ENCODE data around the gene FGF5. TPM values are rescaled to one million over a fixed set of nuclear protein-coding genes. Genes with fewer than 3 reads are reported as not detected.

The FGF5 gene, protein sequence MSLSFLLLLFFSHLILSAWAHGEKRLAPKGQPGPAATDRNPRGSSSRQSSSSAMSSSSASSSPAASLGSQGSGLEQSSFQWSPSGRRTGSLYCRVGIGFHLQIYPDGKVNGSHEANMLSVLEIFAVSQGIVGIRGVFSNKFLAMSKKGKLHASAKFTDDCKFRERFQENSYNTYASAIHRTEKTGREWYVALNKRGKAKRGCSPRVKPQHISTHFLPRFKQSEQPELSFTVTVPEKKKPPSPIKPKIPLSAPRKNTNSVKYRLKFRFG
- total RNA-seq (under 0.01 TPM), polyA plus RNA-seq (0.02 TPM)
- long read RNA-seq, donor 1 = 0 reads
- long read RNA-seq, donor 2 = 0 reads
- long read RNA-seq, donor 3 = 0 reads
- long read RNA-seq, donor 4 = 0 reads
- long read RNA-seq, donor 5 = 0 reads
- long read RNA-seq, donor 6 = 0 reads
- long read RNA-seq, donor 7 = 0 reads
- long read RNA-seq, donor 8 = 0 reads
- long read RNA-seq, donor 9 = 0 reads
- long read RNA-seq, donor 10 = 0 reads

GRCh38 chr4:80266253-80266901 is at the start of gene FGF5:
TSS of gene FGF5 (plus strand) at chr4:80266664. CDS start at chr4:80266825, 161 bp downstream.
- peak in 1 of 9 donors; percentile 21 for DNase-seq (ENCODE audit: low read depth in 6 of 9, low spot score in 9 of 9)

DNA sequence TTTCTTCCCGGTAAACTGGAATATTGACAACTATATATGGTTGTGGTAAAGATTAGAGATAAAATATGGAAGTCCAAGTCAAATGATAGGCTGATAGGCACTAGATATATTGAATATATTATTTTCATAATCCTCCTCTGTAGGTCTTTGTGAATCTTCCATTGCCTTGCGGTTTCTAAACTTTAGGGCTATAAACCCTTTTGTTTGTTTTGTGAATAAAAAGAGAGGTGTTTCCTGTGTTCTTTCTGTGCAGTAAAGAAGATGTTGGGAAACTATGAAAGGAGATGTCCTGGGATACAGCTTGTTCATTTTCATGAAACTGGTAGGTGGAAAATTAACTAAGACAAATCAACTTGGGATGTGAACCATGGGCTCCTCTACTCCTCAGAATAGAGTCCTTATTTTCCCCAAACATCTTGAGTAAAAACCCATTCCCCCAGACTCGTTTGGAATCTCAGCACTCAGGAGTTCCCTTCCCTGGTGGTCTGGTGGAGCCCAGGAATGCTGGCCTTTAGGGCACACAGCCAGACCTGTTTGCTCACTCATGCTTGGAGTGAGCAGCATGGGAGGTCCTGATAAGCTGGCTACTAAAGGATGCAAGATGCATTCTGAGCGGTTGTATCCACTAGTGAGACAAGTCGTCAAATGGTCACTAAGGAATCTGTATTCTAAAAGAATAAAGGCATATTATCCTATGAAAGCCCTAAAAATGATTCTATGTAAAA is 47.0 kb upstream of the FGF5 start:
- H3K9me3 ChIP-seq (ENCODE audit: control insufficient read depth in 2 of 2, insufficient read depth in 1 of 2, low read length in 1 of 2) = no peaks in the 10 kb centered on the region
- no peak for DNase-seq (ENCODE audit: low read depth in 6 of 9, low spot score in 9 of 9)
- 90% methylated on average over 5 of the region's 5 CpGs for WGBS
- H3K4me3 ChIP-seq (ENCODE audit: low read length in 2 of 2) = no peak overlapping the region
- no peaks in the 10 kb centered on the region for H3K36me3 ChIP-seq (ENCODE audit: control insufficient read depth in 2 of 2, insufficient read depth in 2 of 2, low read length in 1 of 2)
- H3K27me3 ChIP-seq (ENCODE audit: control insufficient read depth in 2 of 2, insufficient read depth in 1 of 2, low read length in 1 of 2) = peaks cover 0 to 2% of the 10 kb centered on the region in 2 donors
- no peak overlapping the region for H3K27ac ChIP-seq (ENCODE audit: low read depth in 1 of 2, low read length in 1 of 2)
- no peaks in the 10 kb centered on the region for H3K4me1 ChIP-seq (ENCODE audit: control insufficient read depth in 2 of 2, insufficient read depth in 2 of 2, low read length in 2 of 2)

More at GRCh38 chr4:80266253-80266901, at the start of gene FGF5:
- H3K4me3 ChIP-seq (ENCODE audit: low read length in 2 of 2) = no peak within 1 kb of the TSS
- peaks cover 62 to 99% of the 10 kb centered on the region in 2 donors for H3K27me3 ChIP-seq (ENCODE audit: control insufficient read depth in 2 of 2, insufficient read depth in 1 of 2, low read length in 1 of 2)
- under 1% methylated on average over 50 of the region's 50 CpGs for WGBS
- peaks cover 2 to 14% of the 10 kb centered on the region in 2 donors for H3K9me3 ChIP-seq (ENCODE audit: control insufficient read depth in 2 of 2, insufficient read depth in 1 of 2, low read length in 1 of 2)
- H3K4me1 ChIP-seq (ENCODE audit: control insufficient read depth in 2 of 2, insufficient read depth in 2 of 2, low read length in 2 of 2) = peaks cover 0 to 25% of the 10 kb centered on the region in 2 donors
- no peak within 1 kb of the TSS for H3K27ac ChIP-seq (ENCODE audit: low read depth in 1 of 2, low read length in 1 of 2)
- no peaks in the 10 kb centered on the region for H3K36me3 ChIP-seq (ENCODE audit: control insufficient read depth in 2 of 2, insufficient read depth in 2 of 2, low read length in 1 of 2)

DNA sequence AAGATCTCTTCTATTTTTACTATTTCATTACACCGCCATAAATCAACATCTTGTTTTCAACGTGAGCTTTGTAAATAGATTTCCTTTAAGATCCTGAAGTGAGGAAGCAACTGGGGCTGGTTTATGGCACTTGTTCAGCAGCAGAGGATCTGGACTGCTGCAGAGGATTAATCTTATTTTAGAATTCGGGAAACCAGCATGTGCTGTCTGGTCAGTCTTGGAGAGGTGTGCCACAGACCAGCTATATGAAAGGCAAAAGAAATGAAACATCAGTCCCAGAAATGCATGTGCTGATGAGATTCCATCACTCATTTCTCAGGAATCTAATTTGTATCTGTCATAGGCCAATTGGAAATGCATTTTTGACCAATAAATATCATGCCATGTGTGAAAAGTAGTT is 45.8 kb upstream of the FGF5 start:
- H3K4me1 ChIP-seq (ENCODE audit: control insufficient read depth in 2 of 2, insufficient read depth in 2 of 2, low read length in 2 of 2) = no peaks in the 10 kb centered on the region
- 44% methylated on average over 3 of the region's 3 CpGs for WGBS

GRCh38 chr4:80221161-80221560 is 45.3 kb upstream of the FGF5 start:
- no peak overlapping the region for H3K27ac ChIP-seq (ENCODE audit: low read depth in 1 of 2, low read length in 1 of 2)
- DNase-seq (ENCODE audit: low read depth in 6 of 9, low spot score in 9 of 9) = no peak
- no peak overlapping the region for H3K4me3 ChIP-seq (ENCODE audit: low read length in 2 of 2)
- peaks cover 0 to 2% of the 10 kb centered on the region in 2 donors for H3K27me3 ChIP-seq (ENCODE audit: control insufficient read depth in 2 of 2, insufficient read depth in 1 of 2, low read length in 1 of 2)
- no peaks in the 10 kb centered on the region for H3K9me3 ChIP-seq (ENCODE audit: control insufficient read depth in 2 of 2, insufficient read depth in 1 of 2, low read length in 1 of 2)
- no peaks in the 10 kb centered on the region for H3K4me1 ChIP-seq (ENCODE audit: control insufficient read depth in 2 of 2, insufficient read depth in 2 of 2, low read length in 2 of 2)
- no peaks in the 10 kb centered on the region for H3K36me3 ChIP-seq (ENCODE audit: control insufficient read depth in 2 of 2, insufficient read depth in 2 of 2, low read length in 1 of 2)

More for the DNA sequence above, 45.8 kb upstream of the FGF5 start:
- peaks cover 0 to 2% of the 10 kb centered on the region in 2 donors for H3K27me3 ChIP-seq (ENCODE audit: control insufficient read depth in 2 of 2, insufficient read depth in 1 of 2, low read length in 1 of 2)
- H3K4me3 ChIP-seq (ENCODE audit: low read length in 2 of 2) = no peak overlapping the region
- H3K27ac ChIP-seq (ENCODE audit: low read depth in 1 of 2, low read length in 1 of 2) = no peak overlapping the region
- H3K9me3 ChIP-seq (ENCODE audit: control insufficient read depth in 2 of 2, insufficient read depth in 1 of 2, low read length in 1 of 2) = no peaks in the 10 kb centered on the region
- no peak for DNase-seq (ENCODE audit: low read depth in 6 of 9, low spot score in 9 of 9)
- H3K36me3 ChIP-seq (ENCODE audit: control insufficient read depth in 2 of 2, insufficient read depth in 2 of 2, low read length in 1 of 2) = no peaks in the 10 kb centered on the region

- DNase-seq (ENCODE audit: low read depth in 6 of 9, low spot score in 9 of 9) = no peak
- WGBS = 64% methylated on average over 2 of the region's 2 CpGs
- Histone ChIP-seq H3K27ac (ENCODE audit: low read depth in 1 of 2, low read length in 1 of 2) (no peak overlapping the region), H3K9me3 (ENCODE audit: control insufficient read depth in 2 of 2, insufficient read depth in 1 of 2, low read length in 1 of 2) (no peaks in the 10 kb centered on the region), H3K27me3 (ENCODE audit: control insufficient read depth in 2 of 2, insufficient read depth in 1 of 2, low read length in 1 of 2) (peaks cover 0 to 2% of the 10 kb centered on the region in 2 donors), H3K4me1 (ENCODE audit: control insufficient read depth in 2 of 2, insufficient read depth in 2 of 2, low read length in 2 of 2) (no peaks in the 10 kb centered on the region), H3K36me3 (ENCODE audit: control insufficient read depth in 2 of 2, insufficient read depth in 2 of 2, low read length in 1 of 2) (no peaks in the 10 kb centered on the region), H3K4me3 (ENCODE audit: low read length in 2 of 2) (no peak overlapping the region)
Measured at GRCh38 chr4:80225595-80225994, 40.9 kb upstream of the FGF5 start.

DNA sequence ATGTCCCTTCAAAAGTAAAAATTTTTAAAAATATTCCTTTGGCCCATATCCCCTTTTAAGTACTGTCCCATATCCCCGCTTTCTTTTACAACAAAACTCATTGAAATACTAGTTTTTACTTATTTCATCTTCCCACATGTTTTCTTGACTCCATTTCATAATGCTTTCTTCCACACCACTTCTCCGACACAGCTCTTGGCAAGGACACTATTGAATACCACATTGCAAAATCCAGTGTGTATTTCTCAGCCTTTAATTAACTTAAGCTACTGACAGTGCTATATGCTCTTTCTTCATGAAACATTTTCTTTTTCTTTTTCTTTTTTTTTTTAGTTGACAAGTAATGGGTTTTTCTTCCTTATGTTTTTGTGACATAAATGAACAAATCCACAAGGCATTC is 40.4 kb upstream of the FGF5 start:
- DNase-seq (ENCODE audit: low read depth in 6 of 9, low spot score in 9 of 9) = no peak
- no peaks in the 10 kb centered on the region for H3K4me1 ChIP-seq (ENCODE audit: control insufficient read depth in 2 of 2, insufficient read depth in 2 of 2, low read length in 2 of 2)
- 52% methylated on average over 2 of the region's 2 CpGs for WGBS

DNA sequence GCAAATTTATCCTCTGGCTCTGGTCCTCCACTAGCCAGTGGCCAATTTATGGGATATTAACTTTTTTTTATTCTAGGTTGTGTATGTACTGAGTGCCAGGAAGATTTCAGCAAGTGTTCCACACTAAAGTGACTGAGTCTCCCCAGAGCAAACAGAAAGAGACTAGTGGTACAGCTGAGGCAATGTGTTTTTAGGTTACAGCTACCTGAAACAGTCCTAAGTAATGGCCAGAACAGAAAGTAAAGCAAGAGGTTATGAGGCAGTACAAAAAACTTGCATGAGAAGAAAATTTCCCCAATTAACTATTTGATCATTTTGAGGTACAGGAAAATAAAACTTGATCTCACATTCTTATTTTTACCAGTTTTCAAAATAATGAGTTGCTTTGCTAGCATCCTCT is 38.0 kb upstream of the FGF5 start:
- Histone ChIP-seq H3K4me1 (ENCODE audit: control insufficient read depth in 2 of 2, insufficient read depth in 2 of 2, low read length in 2 of 2) (no peaks in the 10 kb centered on the region), H3K27me3 (ENCODE audit: control insufficient read depth in 2 of 2, insufficient read depth in 1 of 2, low read length in 1 of 2) (no peaks in the 10 kb centered on the region), H3K4me3 (ENCODE audit: low read length in 2 of 2) (no peak overlapping the region), H3K9me3 (ENCODE audit: control insufficient read depth in 2 of 2, insufficient read depth in 1 of 2, low read length in 1 of 2) (no peaks in the 10 kb centered on the region), H3K27ac (ENCODE audit: low read depth in 1 of 2, low read length in 1 of 2) (no peak overlapping the region), H3K36me3 (ENCODE audit: control insufficient read depth in 2 of 2, insufficient read depth in 2 of 2, low read length in 1 of 2) (no peaks in the 10 kb centered on the region)
- no peak for DNase-seq (ENCODE audit: low read depth in 6 of 9, low spot score in 9 of 9)

More for the DNA sequence above, 40.4 kb upstream of the FGF5 start:
- Histone ChIP-seq H3K27me3 (ENCODE audit: control insufficient read depth in 2 of 2, insufficient read depth in 1 of 2, low read length in 1 of 2) (no peaks in the 10 kb centered on the region), H3K9me3 (ENCODE audit: control insufficient read depth in 2 of 2, insufficient read depth in 1 of 2, low read length in 1 of 2) (no peaks in the 10 kb centered on the region), H3K27ac (ENCODE audit: low read depth in 1 of 2, low read length in 1 of 2) (no peak overlapping the region), H3K4me3 (ENCODE audit: low read length in 2 of 2) (no peak overlapping the region), H3K36me3 (ENCODE audit: control insufficient read depth in 2 of 2, insufficient read depth in 2 of 2, low read length in 1 of 2) (no peaks in the 10 kb centered on the region)

DNA sequence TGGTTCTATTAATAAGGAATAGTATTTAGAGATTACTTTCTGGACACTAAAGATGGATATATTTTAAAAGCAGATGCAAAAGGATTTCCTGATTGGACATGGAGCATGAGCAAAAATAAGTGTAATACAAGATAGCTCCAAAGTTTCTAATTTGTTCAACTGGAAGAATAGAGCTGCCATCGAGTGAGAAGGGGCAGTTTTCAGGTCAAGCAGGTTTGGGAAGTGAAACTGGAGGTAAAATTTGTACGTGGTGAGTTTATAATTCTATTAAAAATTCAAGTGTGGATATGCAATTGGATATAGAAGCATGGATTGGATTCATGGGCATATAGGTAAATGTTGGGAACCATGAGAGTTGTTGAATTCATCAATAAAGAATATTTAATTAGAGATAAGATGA is 37.3 kb upstream of the FGF5 start:
- 90% methylated on average over 2 of the region's 2 CpGs for WGBS
- no peak for DNase-seq (ENCODE audit: low read depth in 6 of 9, low spot score in 9 of 9)
- no peaks in the 10 kb centered on the region for H3K36me3 ChIP-seq (ENCODE audit: control insufficient read depth in 2 of 2, insufficient read depth in 2 of 2, low read length in 1 of 2)
- no peaks in the 10 kb centered on the region for H3K9me3 ChIP-seq (ENCODE audit: control insufficient read depth in 2 of 2, insufficient read depth in 1 of 2, low read length in 1 of 2)
- no peaks in the 10 kb centered on the region for H3K27me3 ChIP-seq (ENCODE audit: control insufficient read depth in 2 of 2, insufficient read depth in 1 of 2, low read length in 1 of 2)
- no peak overlapping the region for H3K4me3 ChIP-seq (ENCODE audit: low read length in 2 of 2)
- H3K4me1 ChIP-seq (ENCODE audit: control insufficient read depth in 2 of 2, insufficient read depth in 2 of 2, low read length in 2 of 2) = no peaks in the 10 kb centered on the region
- no peak overlapping the region for H3K27ac ChIP-seq (ENCODE audit: low read depth in 1 of 2, low read length in 1 of 2)

GRCh38 chr4:80229590-80229989 is 36.9 kb upstream of the FGF5 start:
- Histone ChIP-seq H3K36me3 (ENCODE audit: control insufficient read depth in 2 of 2, insufficient read depth in 2 of 2, low read length in 1 of 2) (no peaks in the 10 kb centered on the region), H3K4me3 (ENCODE audit: low read length in 2 of 2) (no peak overlapping the region), H3K27ac (ENCODE audit: low read depth in 1 of 2, low read length in 1 of 2) (no peak overlapping the region), H3K27me3 (ENCODE audit: control insufficient read depth in 2 of 2, insufficient read depth in 1 of 2, low read length in 1 of 2) (no peaks in the 10 kb centered on the region), H3K4me1 (ENCODE audit: control insufficient read depth in 2 of 2, insufficient read depth in 2 of 2, low read length in 2 of 2) (no peaks in the 10 kb centered on the region), H3K9me3 (ENCODE audit: control insufficient read depth in 2 of 2, insufficient read depth in 1 of 2, low read length in 1 of 2) (no peaks in the 10 kb centered on the region)
- DNase-seq (ENCODE audit: low read depth in 6 of 9, low spot score in 9 of 9) = no peak
- whole genome bisulfite sequencing = 95% methylated on average over 2 of the region's 2 CpGs

Measured in thymus (tissue), 14 donors.